Panc1 (cell line): ENCODE results near the gene LITAF. TPM values are rescaled to one million over a fixed set of nuclear protein-coding genes. Genes with fewer than 3 reads are reported as not detected.

ENCODE experiments used
- ATAC-seq: fragments of 200-7000 bp; cut with Tn5 transposase; 2 replicates; pipeline ENCODE4 v1.9.1; 2020; ENCODE audit warnings: mild to moderate bottlenecking, moderate library complexity
- BruUV-seq: library from RNA; stranded (reverse); fragments of 400-500 nt; replicated peaks from 2 replicates; lab custom pipeline; 2021; lab: Mats Ljungman, UMichigan
- CTCF ChIA-PET: fragments of 300-600 bp; sonication (Branson Sonifier 250); formaldehyde crosslinking; loops from one replicate; lab custom pipeline; 2022; ENCODE audit warnings: antibody characterized with exemption; lab: Charles Lee
- POLR2A ChIA-PET: fragments of 300-600 bp; sonication (Branson Sonifier 250); formaldehyde crosslinking; loops from one replicate; lab custom pipeline; 2022; ENCODE audit warnings: antibody characterized with exemption; lab: Charles Lee
- DNase-seq: peaks from one replicate; pipeline ENCODE4 v3.0.0-alpha.2; 2010; ENCODE audit warnings: low read depth, low spot score
- H3K27ac ChIP-seq: 2 replicates; pipeline ENCODE4 v1.5.1; 2011; ENCODE audit warnings: mild to moderate bottlenecking, low read length, inconsistent platforms
- H3K27me3 ChIP-seq: fragments of 200-500 bp; sonication (Bioruptor generic); 2 replicates; pipeline ENCODE4 v1.6.0; 2014; ENCODE audit warnings: low read length, inconsistent platforms; ENCODE audit not compliant: control insufficient read depth, insufficient read depth
- H3K36me3 ChIP-seq: fragments of 200-500 bp; sonication (Bioruptor generic); 2 replicates; pipeline ENCODE4 v1.5.1; 2014; ENCODE audit warnings: inconsistent platforms, mild to moderate bottlenecking, low read length, moderate library complexity; ENCODE audit not compliant: control insufficient read depth, insufficient read depth
- H3K4me1 ChIP-seq: 2 replicates; pipeline ENCODE4 v1.5.1; 2011; ENCODE audit warnings: inconsistent platforms, mild to moderate bottlenecking, low read length, moderate library complexity; ENCODE audit not compliant: control insufficient read depth, insufficient read depth
- H3K4me3 ChIP-seq, 2 experiments: 2 replicates each; pipeline ENCODE4 v1.5.1; 2011 to 2012; ENCODE audit warnings: low read depth in 2 of 2, low read length in 2 of 2, mild to moderate bottlenecking in 2 of 2, inconsistent platforms in 1 of 2, moderate library complexity in 1 of 2
- H3K9me3 ChIP-seq: fragments of 200-500 bp; sonication (Bioruptor generic); 2 replicates; pipeline ENCODE4 v1.5.1; 2014; ENCODE audit warnings: low read depth, mild to moderate bottlenecking, inconsistent platforms, low read length, moderate library complexity; ENCODE audit not compliant: control insufficient read depth, insufficient read depth
- POLR2AphosphoS5 ChIP-seq: IDR thresholded peaks from 2 replicates; pipeline ENCODE4 v1.6.1; 2012; ENCODE audit warnings: mild to moderate bottlenecking, low read depth, low read length, moderate library complexity
- SIN3A ChIP-seq: IDR thresholded peaks from 2 replicates; pipeline ENCODE4 v1.6.1; 2012; ENCODE audit warnings: low read depth, mild to moderate bottlenecking, low read length, moderate library complexity, borderline replicate concordance; ENCODE audit not compliant: insufficient read depth
- TCF7L2 ChIP-seq: IDR thresholded peaks from 2 replicates; pipeline ENCODE4 v1.6.1; 2011; ENCODE audit warnings: mild to moderate bottlenecking, low read depth, low read length, inconsistent platforms
- in situ Hi-C: cut with HindIII; loops from 2 replicates; pipeline ENCODE4 v1.10.0; 2016; ENCODE audit warnings: low sequenced_read_pairs, low pct_unique_long_range_greater_than_20kb
- intact Hi-C: fragments of 100-400 bp; cut with micrococcal nuclease; formaldehyde crosslinking; loops from one replicate; pipeline ENCODE4 v1.10.0; 2022; ENCODE audit not compliant: unreplicated experiment
- total RNA-seq: library from RNA; stranded (reverse); gene quantifications from one replicate; pipeline ENCODE4 v1.2.1, GENCODE V29; 2021; ENCODE audit not compliant: unreplicated experiment
- TF ChIP-seq, protein P1 (sequence below), 2 experiments: IDR thresholded peaks; 2 replicates each; pipeline ENCODE4 v1.6.1; 2011 to 2012; ENCODE audit warnings: low read depth in 2 of 2, control low read depth in 1 of 2, low read length in 1 of 2, mild to moderate bottlenecking in 1 of 2, moderate library complexity in 1 of 2; ENCODE audit not compliant: insufficient read depth in 1 of 2
- TF ChIP-seq, protein P2 (sequence below): fragments of 450-650 bp; IDR thresholded peaks from 2 replicates; pipeline ENCODE4 v1.5.1; 2017; ENCODE audit warnings: mild to moderate bottlenecking

LITAF gene
- total RNA-seq, 1 experiment from 2014 or later: 85.2 TPM

DNA sequence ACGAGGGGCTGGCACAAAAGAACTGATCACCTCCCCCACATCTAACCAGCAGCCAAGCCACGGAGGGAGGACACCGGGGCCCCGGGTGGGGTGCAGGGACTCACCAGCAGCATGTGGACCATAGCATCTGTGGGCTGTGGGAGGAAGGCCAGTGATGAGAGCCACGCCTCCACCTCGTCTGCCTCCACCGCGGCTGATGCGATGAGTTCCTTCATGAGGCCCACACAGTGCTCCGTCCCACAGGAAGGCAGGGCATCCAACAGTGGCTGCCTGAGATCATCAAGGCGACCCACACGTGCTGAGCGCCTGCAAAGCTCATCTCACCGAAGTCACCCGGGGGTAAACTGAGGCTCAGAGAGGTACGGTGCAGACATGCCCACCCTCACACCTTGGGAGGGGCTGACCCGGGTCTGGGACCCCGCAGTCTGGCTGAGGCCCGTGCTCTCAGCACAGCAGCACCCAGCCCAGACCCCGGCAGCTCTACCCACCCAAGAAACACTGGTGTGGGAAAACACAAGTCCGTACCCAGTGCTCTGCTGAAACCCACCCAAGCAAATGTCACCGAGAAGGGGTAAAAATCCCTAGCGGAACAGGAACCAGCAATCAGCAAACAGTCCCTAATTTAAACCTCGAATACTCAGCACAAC lies 85.9 kb downstream of the LITAF start:
- DNase-seq (no peak), ATAC-seq (no peak)
- CTCF ChIA-PET: interaction anchor here (1.0 to 1.2 kb wide), 2 partner anchors 31 to 104 kb away, joined by 3 read pairs; no protein-coding TSS in a partner anchor
- no peaks in the 10 kb centered on the region for H3K9me3 ChIP-seq
- peaks cover 30% of the 10 kb centered on the region for H3K4me1 ChIP-seq
- in situ Hi-C loops (no loop called here), intact Hi-C loops (no loop called here)
- TF ChIP-seq, protein P1, sequence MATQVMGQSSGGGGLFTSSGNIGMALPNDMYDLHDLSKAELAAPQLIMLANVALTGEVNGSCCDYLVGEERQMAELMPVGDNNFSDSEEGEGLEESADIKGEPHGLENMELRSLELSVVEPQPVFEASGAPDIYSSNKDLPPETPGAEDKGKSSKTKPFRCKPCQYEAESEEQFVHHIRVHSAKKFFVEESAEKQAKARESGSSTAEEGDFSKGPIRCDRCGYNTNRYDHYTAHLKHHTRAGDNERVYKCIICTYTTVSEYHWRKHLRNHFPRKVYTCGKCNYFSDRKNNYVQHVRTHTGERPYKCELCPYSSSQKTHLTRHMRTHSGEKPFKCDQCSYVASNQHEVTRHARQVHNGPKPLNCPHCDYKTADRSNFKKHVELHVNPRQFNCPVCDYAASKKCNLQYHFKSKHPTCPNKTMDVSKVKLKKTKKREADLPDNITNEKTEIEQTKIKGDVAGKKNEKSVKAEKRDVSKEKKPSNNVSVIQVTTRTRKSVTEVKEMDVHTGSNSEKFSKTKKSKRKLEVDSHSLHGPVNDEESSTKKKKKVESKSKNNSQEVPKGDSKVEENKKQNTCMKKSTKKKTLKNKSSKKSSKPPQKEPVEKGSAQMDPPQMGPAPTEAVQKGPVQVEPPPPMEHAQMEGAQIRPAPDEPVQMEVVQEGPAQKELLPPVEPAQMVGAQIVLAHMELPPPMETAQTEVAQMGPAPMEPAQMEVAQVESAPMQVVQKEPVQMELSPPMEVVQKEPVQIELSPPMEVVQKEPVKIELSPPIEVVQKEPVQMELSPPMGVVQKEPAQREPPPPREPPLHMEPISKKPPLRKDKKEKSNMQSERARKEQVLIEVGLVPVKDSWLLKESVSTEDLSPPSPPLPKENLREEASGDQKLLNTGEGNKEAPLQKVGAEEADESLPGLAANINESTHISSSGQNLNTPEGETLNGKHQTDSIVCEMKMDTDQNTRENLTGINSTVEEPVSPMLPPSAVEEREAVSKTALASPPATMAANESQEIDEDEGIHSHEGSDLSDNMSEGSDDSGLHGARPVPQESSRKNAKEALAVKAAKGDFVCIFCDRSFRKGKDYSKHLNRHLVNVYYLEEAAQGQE (IDR thresholded peaks at IDR 0.05; ENCODE audit: insufficient read depth in 1 of 2, low read depth in 2 of 2, low read length in 1 of 2): no peak
- TF ChIP-seq, protein P2, sequence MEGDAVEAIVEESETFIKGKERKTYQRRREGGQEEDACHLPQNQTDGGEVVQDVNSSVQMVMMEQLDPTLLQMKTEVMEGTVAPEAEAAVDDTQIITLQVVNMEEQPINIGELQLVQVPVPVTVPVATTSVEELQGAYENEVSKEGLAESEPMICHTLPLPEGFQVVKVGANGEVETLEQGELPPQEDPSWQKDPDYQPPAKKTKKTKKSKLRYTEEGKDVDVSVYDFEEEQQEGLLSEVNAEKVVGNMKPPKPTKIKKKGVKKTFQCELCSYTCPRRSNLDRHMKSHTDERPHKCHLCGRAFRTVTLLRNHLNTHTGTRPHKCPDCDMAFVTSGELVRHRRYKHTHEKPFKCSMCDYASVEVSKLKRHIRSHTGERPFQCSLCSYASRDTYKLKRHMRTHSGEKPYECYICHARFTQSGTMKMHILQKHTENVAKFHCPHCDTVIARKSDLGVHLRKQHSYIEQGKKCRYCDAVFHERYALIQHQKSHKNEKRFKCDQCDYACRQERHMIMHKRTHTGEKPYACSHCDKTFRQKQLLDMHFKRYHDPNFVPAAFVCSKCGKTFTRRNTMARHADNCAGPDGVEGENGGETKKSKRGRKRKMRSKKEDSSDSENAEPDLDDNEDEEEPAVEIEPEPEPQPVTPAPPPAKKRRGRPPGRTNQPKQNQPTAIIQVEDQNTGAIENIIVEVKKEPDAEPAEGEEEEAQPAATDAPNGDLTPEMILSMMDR: no peak
- TF ChIP-seq POLR2AphosphoS5: no peak
- no peak for TF ChIP-seq TCF7L2
- no peaks in the 10 kb centered on the region for H3K27me3 ChIP-seq
- no peak overlapping the region for H3K4me3 ChIP-seq
- H3K27ac ChIP-seq: no peak overlapping the region
- BruUV-seq: no TSS peak
- H3K36me3 ChIP-seq: no peaks in the 10 kb centered on the region
- POLR2A ChIA-PET: no interaction called here

DNA sequence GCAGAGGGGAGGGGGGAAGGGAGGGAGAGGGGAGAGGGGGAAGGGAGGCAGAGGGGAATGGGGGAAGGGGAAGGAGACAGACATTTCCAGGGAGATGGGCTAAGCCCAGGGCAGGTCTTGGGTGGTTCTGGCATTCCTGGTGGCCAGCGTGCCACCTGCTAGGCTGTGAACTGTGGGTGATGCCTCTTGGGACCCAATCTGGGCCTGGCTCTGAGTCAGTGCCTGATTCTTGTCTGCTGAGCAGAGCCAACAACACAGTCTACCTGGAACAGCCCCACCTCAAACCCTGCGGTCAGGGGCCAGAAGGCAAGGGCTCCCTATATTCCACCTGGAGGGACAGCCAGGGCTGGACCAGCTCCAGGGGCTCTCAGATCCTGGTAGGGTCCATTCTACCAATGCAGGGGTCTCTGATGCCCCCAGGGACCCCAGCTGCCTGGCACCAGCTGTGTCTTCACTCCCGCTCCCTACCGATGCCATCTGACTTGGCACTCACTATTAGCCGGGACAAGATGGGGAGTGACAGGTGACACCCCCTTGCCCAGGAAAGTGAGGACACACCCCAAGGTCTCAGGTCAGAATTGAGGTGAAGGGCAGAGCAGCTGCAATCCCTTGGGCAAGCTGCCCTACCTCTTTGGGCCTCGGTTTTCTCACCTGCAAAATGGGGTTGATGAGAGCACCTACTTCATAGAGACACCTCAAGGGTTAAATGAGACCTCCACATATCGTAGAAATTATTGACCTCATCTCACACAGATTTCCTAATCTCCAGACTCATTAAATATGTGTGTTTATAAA lies 87.2 kb downstream of the LITAF start:
- in situ Hi-C loops: no loop called here
- ChIA-PET CTCF (no interaction called here), POLR2A (no interaction called here)
- peak overlapping the region; percentile 41; the same call in 1 of the 2 replicates for H3K27ac ChIP-seq
- no TSS peak for BruUV-seq
- no peaks in the 10 kb centered on the region for H3K9me3 ChIP-seq
- H3K27me3 ChIP-seq: no peaks in the 10 kb centered on the region
- intact Hi-C loops: no loop called here
- H3K4me1 ChIP-seq: peaks cover 42% of the 10 kb centered on the region
- no peak overlapping the region for H3K4me3 ChIP-seq
- TF ChIP-seq, protein P2: no peak
- TF ChIP-seq TCF7L2: no peak
- no peak for TF ChIP-seq POLR2AphosphoS5
- TF ChIP-seq, protein P1 (IDR thresholded peaks at IDR 0.05; ENCODE audit: insufficient read depth in 1 of 2, low read depth in 2 of 2, low read length in 1 of 2): no peak
- TF ChIP-seq SIN3A: no peak
- ATAC-seq (peak; percentile 28; the same call in 1 of the 2 replicates), DNase-seq (no peak)
- H3K36me3 ChIP-seq: no peaks in the 10 kb centered on the region
